Mononuclear cell (primary cell): ENCODE data around the gene NPAS3. TPM values are rescaled to one million over a fixed set of nuclear protein-coding genes. Genes with fewer than 3 reads are reported as not detected.

Experiments
- H3K27me3 ChIP-seq: 2 replicates; pipeline ENCODE4 v1.6.0; 2011; ENCODE audit warnings: low read length, control low read depth; ENCODE audit not compliant: insufficient read depth
- H3K4me1 ChIP-seq: 2 replicates; pipeline ENCODE4 v1.5.1; 2011; ENCODE audit warnings: mild to moderate bottlenecking, low read length, control low read depth; ENCODE audit not compliant: insufficient read depth
- H3K4me3 ChIP-seq: 2 replicates; pipeline ENCODE4 v1.5.1; 2011; ENCODE audit warnings: mild to moderate bottlenecking, low read length, moderate library complexity
- H3K9me3 ChIP-seq: 2 replicates; pipeline ENCODE4 v1.5.1; 2011; ENCODE audit warnings: low read depth, mild to moderate bottlenecking, control low read depth, low read length
- total RNA-seq: library from RNA; depleted of rRNA; stranded (reverse); fragments of >200 nt; gene quantifications from one replicate; pipeline ENCODE4 v1.2.3, GENCODE V29; 2012

The NPAS3 gene
- total RNA-seq, 1 donor: not detected

DNA sequence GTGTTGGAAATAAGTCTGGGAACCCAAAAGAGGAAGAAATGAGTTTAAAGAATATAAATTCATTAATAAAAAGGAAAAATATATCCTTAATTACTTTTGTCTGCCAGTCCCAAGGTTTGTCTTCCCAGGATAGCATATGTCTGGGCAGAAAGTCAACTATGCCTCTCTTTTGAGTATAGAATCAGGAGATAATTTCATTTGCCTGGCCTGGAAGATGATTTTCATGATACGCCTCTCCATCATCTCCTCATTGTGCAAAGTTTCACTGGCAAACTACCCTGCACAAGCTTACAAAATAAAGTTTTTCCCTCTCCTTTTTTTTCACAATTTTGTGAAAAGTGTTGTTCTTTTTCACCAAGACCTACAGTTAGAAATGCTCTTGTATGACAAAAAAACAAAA lies 671.4 kb downstream of the NPAS3 start:
- H3K4me1 ChIP-seq: no peaks in the 10 kb centered on the region
- no peaks in the 10 kb centered on the region for H3K9me3 ChIP-seq
- H3K4me3 ChIP-seq: no peak overlapping the region
- H3K27me3 ChIP-seq: no peaks in the 10 kb centered on the region

DNA sequence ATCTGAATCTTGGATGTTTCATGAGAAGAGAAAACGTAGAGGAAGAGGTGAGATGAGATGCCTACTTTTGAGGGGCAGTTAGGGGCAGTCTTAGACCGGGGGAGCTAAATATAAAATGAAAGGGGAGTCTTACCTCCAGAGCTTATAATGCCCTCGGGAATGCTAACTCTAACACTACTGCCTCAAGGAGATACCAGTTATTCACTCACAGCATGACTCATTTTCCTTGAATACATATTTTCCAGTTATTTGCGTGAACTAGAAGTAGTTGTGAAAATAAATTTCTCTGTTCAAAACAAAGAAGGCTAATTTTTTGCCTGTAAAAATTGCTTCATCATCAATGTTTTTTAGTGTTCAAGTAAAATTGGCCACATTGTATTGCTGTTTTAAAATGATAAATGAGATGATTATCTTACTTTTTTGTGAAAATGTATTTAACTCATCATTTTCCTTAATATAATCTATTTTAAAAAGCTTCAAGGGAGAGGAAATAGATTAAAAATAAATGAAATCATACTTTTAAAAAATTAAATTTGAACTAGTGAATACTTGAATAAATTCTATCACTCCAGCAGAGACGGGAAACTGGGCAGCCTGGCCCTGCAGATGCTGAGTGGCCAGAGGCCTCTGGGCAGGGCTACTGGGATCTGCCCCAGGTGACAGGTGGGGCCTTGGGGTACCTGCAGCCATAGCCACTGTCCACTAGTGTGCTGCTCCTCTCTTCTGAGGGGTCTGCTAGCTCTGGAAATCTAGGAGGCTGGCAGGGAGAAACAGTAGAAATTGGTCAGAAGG lies 672.9 kb downstream of the NPAS3 start:
- Histone ChIP-seq H3K4me3 (no peak overlapping the region), H3K27me3 (no peaks in the 10 kb centered on the region), H3K4me1 (no peaks in the 10 kb centered on the region)

DNA sequence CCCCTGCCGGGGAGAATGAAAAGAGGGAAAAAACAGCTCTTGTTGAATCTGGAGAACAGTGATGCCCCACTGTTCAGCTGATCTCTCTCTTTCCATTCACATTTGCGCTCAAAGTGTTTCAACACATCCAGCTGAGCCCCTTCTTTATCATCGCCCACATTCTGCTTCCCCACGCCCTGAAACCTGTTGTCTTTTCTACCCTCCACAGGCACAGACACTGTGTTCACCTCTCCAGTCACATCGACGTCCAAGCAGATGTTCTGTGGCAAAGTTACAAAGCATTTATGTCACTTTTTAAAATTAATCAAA lies 673.5 kb downstream of the NPAS3 start:
- Histone ChIP-seq H3K27me3 (no peaks in the 10 kb centered on the region), H3K4me1 (no peaks in the 10 kb centered on the region), H3K9me3 (no peaks in the 10 kb centered on the region), H3K4me3 (no peak overlapping the region)

More for the DNA sequence above, 672.9 kb downstream of the NPAS3 start:
- H3K9me3 ChIP-seq: no peaks in the 10 kb centered on the region

DNA sequence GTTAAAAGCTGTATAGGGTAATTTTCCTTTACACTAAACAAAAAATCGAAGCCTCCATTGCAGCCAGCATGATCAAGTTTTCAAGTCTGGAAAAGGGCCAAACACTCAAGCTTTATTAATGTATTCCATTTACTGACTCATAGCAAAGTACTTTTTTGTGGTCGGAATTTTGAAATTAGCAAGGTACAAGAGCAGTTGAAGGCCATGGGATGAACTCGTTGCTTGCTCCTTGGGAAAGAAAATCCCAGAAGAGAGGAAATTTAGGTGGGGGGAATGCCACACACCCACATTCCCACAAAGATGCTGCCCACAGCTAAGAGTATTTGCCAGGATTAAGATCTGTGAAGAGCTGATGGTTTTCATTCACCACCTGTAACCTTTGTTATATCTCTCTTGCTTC lies 678.5 kb downstream of the NPAS3 start:
- H3K4me1 ChIP-seq: no peaks in the 10 kb centered on the region
- no peak overlapping the region for H3K4me3 ChIP-seq
- H3K9me3 ChIP-seq: no peaks in the 10 kb centered on the region
- H3K27me3 ChIP-seq: no peaks in the 10 kb centered on the region

DNA sequence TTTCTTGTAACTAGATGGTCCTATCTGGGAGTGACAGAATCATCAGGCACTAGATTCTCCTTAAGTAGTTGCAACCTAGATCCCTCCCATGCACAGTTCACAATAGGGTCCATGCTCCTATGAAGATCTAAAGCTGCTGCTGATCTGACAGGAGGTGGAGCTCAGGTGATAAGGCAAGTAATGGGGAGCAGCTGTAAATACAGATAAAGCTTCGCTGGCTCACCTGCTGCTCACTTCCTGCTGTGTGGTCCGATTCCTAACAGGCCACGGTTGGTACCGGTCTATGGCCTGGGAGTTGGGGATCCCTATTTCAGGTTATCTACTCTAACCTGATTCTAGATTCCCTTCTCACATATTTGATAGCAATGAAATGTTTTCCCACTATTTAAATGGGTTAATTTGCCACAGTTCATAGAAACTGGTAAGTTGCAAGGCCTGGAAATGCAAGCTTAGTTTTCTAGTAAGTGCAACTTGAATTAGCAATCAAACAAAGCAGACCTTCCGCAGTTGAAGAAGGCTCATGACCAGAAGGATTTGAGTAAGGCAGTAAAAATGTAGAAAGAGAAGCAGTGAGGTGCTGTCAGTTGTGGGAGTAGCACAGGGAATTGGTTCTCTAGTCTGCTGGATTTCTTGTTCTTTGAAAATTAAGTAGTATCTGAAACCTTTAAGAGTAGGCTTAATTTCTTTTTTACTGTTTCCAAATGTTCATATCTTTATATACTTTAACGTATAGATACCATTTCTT lies 679.9 kb downstream of the NPAS3 start:
- no peaks in the 10 kb centered on the region for H3K9me3 ChIP-seq
- no peaks in the 10 kb centered on the region for H3K4me1 ChIP-seq
- no peak overlapping the region for H3K4me3 ChIP-seq
- no peaks in the 10 kb centered on the region for H3K27me3 ChIP-seq

DNA sequence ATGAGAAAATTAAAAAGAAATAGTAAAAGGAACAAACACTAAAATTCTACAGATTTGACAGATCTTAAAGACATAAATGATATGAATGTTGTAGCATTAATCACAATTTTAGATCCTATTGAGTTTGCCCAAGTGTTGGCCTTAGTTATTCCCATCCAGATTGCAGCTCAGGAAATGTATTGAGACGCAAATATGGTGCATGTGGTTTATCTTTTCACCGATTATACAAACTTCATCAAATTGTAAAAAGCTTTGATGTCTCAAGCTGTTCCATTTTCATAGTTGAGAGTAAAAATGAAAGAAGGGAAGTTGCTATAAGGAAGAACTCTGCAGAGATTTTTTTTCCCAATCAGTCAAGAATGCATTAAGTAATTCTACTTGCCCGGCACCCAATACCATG lies 683.8 kb downstream of the NPAS3 start:
- Histone ChIP-seq H3K9me3 (no peaks in the 10 kb centered on the region), H3K4me1 (no peaks in the 10 kb centered on the region), H3K27me3 (no peaks in the 10 kb centered on the region), H3K4me3 (no peak overlapping the region)

DNA sequence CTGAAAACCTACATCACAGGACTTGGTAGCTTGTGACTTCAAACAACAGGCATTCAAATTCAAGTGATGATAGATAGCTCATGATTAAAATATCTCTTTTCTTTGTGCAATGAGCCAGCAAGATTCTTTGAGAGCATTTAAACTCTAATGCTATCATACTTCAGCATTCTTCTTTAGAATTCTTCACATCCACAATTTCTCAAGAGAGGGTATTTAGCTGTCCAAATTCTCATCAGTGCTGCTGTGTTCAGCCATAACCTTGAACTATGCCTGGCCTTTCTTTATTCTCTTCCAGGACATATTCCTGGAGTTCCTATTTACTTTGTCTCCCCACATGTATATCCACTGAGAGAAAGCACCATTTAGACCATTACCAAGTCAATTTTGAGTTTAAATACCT lies 691.1 kb downstream of the NPAS3 start:
- Histone ChIP-seq H3K4me3 (no peak overlapping the region), H3K9me3 (no peaks in the 10 kb centered on the region), H3K4me1 (no peaks in the 10 kb centered on the region), H3K27me3 (no peaks in the 10 kb centered on the region)

DNA sequence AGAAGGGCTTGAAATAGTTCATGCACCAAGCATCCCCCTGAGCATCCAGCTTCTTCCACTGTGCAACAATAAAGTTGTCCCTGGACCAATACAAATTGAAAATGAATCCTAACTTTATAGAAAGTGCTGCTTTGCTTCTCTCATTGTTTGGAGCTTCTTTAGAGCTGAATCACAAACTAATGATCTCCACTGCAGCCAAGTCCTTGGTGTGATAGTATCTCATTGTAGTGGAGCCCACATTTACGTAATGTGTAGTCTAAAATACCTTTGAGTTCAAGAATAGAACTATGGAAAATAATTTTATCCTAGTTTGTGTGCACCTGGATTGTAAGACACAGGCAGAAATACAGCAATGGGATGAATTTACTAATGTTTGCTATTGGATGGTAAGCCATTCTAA lies 692.3 kb downstream of the NPAS3 start:
- Histone ChIP-seq H3K9me3 (no peaks in the 10 kb centered on the region), H3K4me3 (no peak overlapping the region), H3K27me3 (no peaks in the 10 kb centered on the region), H3K4me1 (no peaks in the 10 kb centered on the region)

DNA sequence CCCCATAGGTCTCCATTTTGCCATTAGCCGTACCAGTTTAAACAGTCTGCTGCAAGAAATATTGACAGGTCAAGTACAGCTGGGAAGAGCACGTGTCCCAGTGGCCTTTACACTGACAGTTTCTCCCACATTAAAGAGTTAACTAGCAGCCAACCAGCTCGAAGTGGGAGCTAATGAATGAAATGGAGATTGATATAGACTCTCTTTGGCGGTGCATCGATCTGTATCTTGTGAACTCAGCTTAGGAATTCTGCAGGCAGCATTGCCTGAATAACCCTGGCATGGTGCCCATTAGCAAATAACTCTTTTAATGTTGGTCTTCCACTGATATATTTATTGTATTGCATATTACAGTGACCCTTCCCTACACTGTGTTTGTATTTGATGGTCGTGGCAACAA lies 692.8 kb downstream of the NPAS3 start:
- Histone ChIP-seq H3K4me3 (no peak overlapping the region), H3K9me3 (no peaks in the 10 kb centered on the region), H3K27me3 (no peaks in the 10 kb centered on the region), H3K4me1 (no peaks in the 10 kb centered on the region)

DNA sequence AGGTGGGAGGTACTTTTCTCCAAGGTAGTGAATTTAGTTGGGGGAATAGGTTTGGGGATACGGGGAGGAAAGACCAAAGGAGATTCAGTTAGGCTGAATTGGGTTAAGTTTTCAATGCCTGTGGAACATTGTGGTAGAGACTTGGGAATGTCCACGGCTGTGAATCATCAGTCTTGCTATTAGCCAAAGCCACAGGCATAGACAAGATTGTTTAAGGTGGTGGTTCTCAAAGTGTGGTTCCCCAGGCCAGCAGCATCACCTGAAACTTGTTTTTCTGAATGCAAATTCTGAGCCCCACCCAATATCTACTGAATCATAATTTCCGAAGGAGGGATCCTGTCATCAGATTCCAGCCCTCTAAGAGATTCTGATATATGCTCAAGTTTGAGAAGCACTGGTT lies 696.0 kb downstream of the NPAS3 start:
- H3K9me3 ChIP-seq: no peaks in the 10 kb centered on the region
- H3K4me1 ChIP-seq: no peaks in the 10 kb centered on the region
- H3K27me3 ChIP-seq: no peaks in the 10 kb centered on the region
- H3K4me3 ChIP-seq: no peak overlapping the region

DNA sequence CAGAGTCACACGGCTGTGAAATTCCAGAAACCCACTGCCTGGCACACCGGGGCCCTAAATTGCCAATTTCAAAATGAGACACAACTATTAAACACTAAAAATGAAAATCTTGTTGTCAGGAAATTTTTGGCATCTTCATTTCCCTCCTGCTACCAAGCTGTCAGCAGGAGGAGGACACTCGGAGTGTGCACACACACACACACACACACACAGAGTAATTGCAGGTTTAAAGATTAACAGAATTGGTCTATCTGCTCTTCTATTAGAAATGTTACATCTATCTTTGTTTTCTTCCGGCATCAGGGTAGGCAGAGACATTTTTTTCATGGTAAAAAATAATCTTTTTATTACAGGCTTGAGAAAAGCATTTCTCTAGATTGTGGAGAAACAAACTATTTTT lies 698.0 kb downstream of the NPAS3 start:
- H3K27me3 ChIP-seq: no peaks in the 10 kb centered on the region
- H3K9me3 ChIP-seq: no peaks in the 10 kb centered on the region
- H3K4me3 ChIP-seq: no peak overlapping the region
- H3K4me1 ChIP-seq: no peaks in the 10 kb centered on the region

DNA sequence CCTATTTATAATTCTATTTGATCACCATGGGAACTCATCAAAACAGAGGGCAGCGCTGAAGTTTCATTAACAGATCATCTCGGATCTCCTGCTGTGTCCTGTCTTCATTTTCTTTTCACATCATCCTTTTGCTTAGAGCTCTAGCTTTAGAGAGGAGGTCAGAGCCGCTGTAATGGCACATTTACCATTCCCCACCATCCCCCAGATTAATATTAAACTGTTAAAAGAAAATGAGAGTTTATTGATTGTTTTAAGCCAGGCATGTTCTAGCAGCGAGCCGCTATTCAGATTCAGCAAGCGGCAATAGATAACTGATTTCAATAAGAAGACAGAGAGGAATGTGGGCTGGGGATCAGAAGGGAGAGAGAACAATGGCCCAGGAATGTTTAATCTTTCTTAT lies 703.4 kb downstream of the NPAS3 start:
- no peaks in the 10 kb centered on the region for H3K9me3 ChIP-seq
- no peaks in the 10 kb centered on the region for H3K27me3 ChIP-seq
- H3K4me3 ChIP-seq: no peak overlapping the region
- H3K4me1 ChIP-seq: no peaks in the 10 kb centered on the region

DNA sequence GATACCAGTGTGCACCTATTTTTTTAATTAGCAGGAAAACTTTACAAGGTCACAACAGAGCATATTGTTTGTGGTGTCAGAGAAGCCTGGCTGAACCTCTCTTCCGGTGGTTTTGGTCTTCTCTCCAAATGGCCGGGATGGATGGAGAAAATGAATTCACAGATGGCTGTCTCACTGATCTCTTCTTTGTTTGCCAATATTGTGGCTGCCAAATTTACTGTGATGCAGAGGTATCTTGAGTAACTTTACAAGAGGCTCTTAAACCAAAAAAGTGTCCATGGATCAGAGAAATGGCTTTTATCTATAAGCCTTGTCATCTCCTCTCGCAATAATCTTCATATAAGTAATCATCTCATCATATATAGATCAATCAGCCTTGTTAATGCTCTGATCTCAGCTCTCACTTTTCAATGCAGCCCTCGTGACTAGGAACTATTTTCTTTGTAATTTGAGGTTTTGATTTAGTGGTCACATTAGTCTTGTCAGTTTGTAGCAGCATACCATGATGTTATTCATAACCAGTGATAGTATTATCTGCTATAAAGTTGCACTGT lies 704.1 kb downstream of the NPAS3 start:
- H3K27me3 ChIP-seq: no peaks in the 10 kb centered on the region
- H3K4me1 ChIP-seq: no peaks in the 10 kb centered on the region
- H3K4me3 ChIP-seq: no peak overlapping the region
- no peaks in the 10 kb centered on the region for H3K9me3 ChIP-seq

DNA sequence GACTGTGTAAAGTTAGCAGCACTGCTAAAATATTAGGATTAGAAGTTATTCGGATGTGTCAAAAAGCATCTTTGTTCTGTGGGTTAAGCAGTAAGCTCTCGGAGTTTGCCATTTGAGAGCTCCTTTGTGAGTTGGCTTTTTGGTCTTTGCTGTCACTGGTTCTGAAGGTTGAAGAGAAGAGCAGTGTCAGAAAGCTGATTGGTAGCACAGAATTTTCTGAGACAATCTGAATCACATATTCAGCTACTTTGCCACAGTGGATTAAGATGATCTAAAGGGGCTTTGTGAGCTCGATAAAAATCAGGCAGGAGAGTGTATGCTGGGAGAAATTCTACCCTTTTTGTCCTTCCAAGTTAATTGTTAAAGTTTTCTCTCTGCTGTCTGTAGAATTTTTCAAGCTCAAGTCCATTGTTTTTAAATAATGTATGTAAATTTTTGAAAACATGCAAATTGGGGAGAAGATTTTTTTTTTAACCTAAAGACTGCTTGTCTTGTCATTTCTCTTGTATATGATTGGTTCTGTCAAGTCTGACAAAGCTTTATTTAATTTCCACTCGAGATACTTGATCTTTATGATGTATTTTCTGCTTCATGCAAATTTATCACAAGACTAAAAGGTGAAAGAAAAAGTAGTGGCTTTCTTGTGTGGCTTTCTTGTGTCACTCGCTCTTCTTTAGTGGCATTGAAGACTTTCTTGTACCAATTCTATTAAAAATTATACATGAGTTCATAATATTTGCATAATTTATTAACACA lies 704.9 kb downstream of the NPAS3 start:
- no peaks in the 10 kb centered on the region for H3K27me3 ChIP-seq
- no peaks in the 10 kb centered on the region for H3K4me1 ChIP-seq
- H3K4me3 ChIP-seq: no peak overlapping the region
- no peaks in the 10 kb centered on the region for H3K9me3 ChIP-seq

DNA sequence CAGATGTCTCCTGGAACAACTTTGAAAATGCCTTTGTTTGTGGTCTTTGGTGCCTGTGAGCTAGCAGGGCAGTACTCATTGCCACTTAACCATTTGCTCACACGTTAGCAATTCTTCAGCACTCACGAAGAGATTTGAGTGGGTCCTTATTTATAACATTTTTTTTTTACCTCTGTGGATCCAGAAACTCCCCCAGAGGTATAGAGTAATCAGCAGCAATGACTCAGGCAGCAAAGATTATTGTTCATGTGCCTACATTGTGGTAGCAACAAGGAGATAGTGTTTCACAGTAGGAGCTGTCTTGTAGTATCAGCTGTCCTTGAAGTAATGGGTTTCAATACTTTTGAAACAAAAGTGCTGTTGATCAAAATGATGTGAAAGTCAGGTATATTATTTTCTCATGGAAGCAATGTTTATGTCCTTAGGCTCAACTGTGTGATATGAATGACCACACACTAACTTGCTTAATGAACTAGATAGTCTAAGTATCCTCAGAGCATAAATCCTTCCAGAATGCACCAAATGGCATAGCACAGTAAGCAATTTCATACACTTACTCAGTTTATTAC lies 708.1 kb downstream of the NPAS3 start:
- Histone ChIP-seq H3K27me3 (no peaks in the 10 kb centered on the region), H3K9me3 (no peaks in the 10 kb centered on the region), H3K4me1 (no peaks in the 10 kb centered on the region)

More for the DNA sequence above, 708.1 kb downstream of the NPAS3 start:
- H3K4me3 ChIP-seq: no peak overlapping the region
